CD4-positive, alpha-beta T cell treated with Interleukin-6 for 4 hours (primary cell): ENCODE results near the gene SHKBP1.
A peak's percentile ranks its signal among the peaks of the same experiment; 100 is the strongest.
"Not testable (repeated sequence)": the region's sequence is repeated elsewhere in the genome, so short reads cannot be mapped to it uniquely, and the experiment has no call there.

Experiments
- DNase-seq: peaks from one replicate; pipeline ENCODE4 v3.0.0-alpha.2; 2020; ENCODE audit warnings: mixed read lengths

Gene SHKBP1

DNA sequence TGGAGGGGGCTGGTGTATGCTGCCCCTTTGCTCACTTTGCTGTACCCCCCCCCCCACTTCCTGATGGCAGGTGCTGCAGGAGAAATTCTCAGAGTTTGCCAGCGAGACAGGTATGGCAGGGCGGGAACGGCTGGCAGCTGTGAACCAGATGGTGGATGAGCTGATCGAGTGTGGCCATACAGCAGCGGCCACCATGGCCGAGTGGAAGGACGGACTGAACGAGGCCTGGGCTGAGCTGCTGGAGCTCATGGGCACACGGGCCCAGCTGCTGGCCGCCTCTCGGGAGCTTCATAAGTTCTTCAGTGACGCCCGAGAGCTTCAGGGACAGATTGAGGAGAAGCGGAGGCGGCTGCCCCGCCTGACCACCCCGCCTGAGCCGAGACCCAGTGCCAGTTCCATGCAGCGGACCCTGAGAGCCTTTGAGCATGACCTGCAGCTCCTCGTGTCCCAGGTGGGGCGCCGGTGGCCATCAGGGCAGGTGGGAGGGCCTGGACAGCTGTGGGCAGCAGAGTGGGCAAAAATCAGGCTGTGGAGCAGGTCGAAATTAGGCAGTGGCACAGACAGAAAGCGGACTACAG is 19.6 kb upstream of the SHKBP1 start:
- no peak for DNase-seq

DNA sequence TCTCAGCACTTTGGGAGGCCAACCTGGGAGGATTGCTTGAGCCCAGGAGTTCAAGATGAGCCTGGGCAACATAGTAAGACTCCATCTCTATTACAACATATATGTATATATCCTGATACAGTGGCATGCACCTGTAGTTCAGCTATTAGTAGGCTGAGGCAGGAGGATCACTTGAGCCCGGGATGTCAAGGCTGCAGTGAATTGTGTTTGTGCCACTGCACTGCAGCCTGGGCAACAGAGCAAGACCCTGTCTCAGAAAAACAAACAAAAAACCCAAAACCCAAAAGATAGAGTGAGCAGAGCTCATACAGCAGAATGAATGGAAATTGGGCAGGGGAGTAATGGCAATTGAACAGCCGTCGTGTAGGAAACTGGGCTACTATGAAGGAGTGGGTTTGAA is 17.3 kb upstream of the SHKBP1 start:
- DNase-seq, result no peak

GRCh38 chr19:40560092-40560507 is 16.6 kb upstream of the SHKBP1 start:
- DNase-seq, result no peak

DNA sequence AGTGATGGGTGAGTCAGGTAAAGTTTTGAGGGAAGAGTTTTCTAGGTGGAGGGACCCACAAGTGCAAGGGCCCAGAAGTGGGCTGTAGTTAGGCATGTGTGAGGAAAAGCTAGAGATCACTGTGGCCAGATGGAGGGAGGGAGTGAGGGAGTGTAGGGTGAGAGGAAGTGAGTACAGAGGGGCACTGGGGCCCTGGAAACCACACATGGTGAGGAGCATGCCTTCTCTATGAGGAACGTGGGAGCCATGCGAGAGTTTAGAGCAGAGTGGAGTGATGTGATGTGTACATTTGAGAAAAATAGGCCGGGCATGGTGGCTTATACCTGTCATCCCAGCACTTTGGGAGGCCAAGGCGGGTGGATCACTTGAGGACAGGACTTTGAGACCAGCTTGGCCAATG is 14.7 kb upstream of the SHKBP1 start:
- no peak for DNase-seq

GRCh38 chr19:40564535-40564934 is 12.1 kb upstream of the SHKBP1 start:
- not testable (repeated sequence) for DNase-seq

GRCh38 chr19:40565355-40565754 is 11.3 kb upstream of the SHKBP1 start:
- DNase-seq, result no peak

GRCh38 chr19:40565910-40566495 is 10.7 kb upstream of the SHKBP1 start:
- no peak for DNase-seq

DNA sequence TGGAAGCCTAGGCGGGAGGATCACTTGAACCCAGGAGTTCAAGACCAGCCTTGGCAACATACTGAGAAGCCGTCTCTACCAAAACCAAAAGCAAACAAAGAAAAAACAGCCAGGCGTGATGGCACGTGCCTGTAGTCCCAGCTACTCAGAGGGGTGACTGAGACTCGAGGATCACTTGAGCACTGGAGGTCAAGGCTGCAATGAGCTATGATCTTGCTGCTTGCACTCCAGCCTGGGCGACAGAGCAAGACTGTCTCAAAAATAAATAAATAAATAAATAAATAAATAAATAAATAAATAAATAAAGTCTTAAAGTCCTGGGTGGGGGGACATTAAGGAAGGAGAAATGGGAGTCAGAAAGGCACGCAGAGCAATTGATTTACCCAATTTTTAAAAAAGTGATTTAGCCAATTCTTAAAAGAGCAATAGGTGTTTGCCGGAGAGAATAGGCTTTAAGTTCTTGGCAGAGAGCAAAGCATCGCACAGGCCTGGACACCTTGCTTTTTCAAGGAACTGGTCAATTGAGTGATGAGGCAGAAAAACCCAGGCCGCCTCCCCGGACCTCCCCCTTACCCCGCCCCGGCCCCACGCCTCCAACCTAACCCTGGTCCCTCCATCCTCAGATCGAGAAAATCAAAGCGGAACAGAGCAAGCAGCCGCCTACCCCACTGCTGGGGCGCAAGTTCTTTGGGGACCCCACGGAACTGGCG is 9.5 kb upstream of the SHKBP1 start:
- DNase-seq, result no peak

- no peak for DNase-seq
These were observed 8.8 kb upstream of the SHKBP1 start for GRCh38 chr19:40567750-40568494.

GRCh38 chr19:40570313-40571004 is 6.2 kb upstream of the SHKBP1 start:
- DNase-seq, result peak; percentile 98

DNA sequence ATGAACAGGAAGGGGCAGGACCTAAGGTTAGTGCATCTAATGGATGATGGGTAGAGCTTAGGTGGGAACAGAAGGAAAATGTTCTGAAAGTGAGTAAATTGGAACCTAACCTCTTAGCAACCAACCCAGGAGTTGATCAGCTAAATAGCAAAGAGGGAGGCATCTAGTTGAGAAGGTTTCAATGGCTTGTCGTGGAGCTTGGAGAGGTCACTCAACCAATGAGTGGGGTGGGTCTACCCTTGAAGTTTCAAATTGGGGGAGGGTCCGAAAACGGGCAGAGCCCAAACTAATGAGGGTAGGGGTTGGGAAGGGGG is 5.7 kb upstream of the SHKBP1 start:
- no peak for DNase-seq

DNA sequence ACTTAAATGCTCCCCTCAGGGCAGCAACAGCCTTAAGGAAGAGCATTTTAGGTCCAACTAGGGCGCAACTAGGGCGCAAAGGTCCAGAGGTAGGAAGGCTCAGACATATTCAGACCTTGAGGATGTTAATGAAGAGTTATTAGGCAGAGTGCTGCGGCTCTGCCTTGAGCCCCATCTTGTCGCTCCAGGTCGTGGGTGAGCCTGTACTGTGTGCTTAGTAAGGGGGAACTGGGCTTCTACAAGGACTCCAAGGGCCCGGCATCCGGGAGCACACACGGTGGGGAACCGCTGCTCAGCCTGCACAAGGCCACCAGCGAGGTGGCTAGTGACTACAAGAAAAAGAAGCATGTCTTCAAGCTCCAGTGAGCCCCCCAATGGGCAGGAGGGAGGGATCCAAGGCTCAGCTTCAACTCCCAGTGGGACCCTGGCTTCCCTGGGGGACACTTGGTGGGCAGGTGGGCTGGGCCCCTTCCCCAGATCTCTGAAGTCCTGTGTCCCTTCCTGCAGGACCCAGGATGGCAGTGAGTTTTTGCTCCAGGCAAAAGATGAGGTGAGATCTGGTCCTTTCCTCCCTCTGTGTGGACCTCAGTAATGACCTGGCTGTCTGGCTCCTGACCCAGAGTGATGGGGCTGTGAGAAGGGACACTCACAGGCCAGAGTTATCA is 4.7 kb upstream of the SHKBP1 start:
- DNase-seq, result no peak

DNA sequence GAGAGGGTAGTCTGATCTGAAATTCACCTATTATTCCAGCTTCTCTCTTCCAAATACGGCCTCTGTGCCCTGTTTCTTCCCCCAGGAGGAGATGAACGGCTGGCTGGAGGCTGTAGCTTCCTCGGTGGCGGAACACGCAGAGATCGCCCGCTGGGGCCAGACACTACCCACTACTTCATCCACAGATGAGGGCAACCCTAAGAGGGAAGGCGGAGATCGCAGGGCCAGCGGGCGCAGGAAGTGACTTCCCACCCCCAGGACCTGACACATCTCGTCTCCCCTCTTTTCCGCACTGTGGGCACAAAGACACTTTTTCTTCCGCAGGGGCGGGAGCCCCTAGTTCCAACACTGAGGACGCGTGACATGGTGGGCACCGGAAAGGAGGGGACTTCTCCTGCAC is 1.3 kb upstream of the SHKBP1 start:
- DNase-seq, result no peak

- peak; percentile 47 for DNase-seq
These were observed 505 bp upstream of the SHKBP1 start for GRCh38 chr19:40576151-40576584.

- DNase-seq, result no peak
These were observed 1.8 kb downstream of the SHKBP1 start for GRCh38 chr19:40578442-40578908.

GRCh38 chr19:40580619-40581018 is 3.9 kb downstream of the SHKBP1 start:
- DNase-seq, result no peak

DNA sequence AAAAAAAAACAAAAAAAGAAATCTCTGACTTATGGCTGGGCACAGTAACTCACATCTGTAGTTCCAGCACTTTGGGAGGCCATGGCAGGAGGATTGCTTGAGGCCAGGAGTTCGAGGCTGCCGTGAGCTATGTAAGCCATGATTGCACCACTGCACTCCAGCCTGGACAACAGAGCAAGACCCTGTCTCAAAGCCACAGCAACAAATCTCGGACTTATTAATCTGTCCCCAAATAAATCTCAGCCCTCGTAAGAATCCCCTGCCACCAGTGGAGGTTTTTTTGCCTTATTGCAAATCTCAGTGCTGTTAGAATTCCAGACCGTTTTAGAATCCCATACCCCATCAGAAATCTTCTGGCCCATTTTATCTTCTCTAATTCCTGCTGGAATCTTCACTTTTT is 4.9 kb downstream of the SHKBP1 start:
- no peak for DNase-seq

GRCh38 chr19:40582467-40582866 is 5.8 kb downstream of the SHKBP1 start:
- DNase-seq, result no peak

GRCh38 chr19:40583283-40583682 is 6.6 kb downstream of the SHKBP1 start:
- DNase-seq, result no peak

DNA sequence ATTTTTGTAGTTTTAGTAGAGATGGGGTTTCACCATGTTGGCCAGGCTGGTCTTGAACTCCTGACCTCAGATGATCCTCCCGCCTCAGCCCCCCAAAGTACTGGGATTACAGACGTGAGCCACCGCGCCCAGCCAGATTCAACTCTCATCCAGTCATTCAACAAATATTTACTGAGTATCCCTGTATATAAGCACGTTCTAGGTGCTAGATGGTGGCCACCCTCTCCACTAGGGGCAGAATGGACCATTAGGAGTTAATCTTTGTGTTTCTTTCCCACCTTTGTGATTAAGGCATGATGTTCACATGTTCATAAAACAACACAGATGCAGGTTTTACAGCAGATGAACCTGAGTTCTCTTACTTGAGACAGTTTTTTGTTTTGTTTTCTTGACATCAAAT is 7.3 kb downstream of the SHKBP1 start:
- no peak for DNase-seq

GRCh38 chr19:40585241-40585981 is 8.7 kb downstream of the SHKBP1 start:
- no peak for DNase-seq

- DNase-seq, result no peak
These were observed 9.3 kb downstream of the SHKBP1 start for GRCh38 chr19:40585982-40586422.
